Adrenal gland (tissue), 12 donors: ENCODE data around the gene TMEM147. TPM values are rescaled to one million over a fixed set of nuclear protein-coding genes. Genes with fewer than 3 reads are reported as not detected.
A peak's percentile ranks its signal among the peaks of the same experiment; 100 is the strongest.

Experiments used
- DNase-seq, 7 donors: peaks; one replicate each; pipeline ENCODE4 v3.0.0-alpha.2; 2019 to 2020
- H3K27ac ChIP-seq, 5 donors: fragments of 200-600 bp; sonication (generic) in 4 of 5; 1 replicate in 3 of 5; 2 replicates in 2 of 5; pipeline versions ENCODE4 v1.5.1 to v1.8.0; 2016 to 2020; ENCODE audit warnings: mild to moderate bottlenecking in 1 of 5
- H3K27me3 ChIP-seq: fragments of 200-600 bp; 2 replicates; pipeline ENCODE4 v1.8.0; 2021
- H3K36me3 ChIP-seq, 2 donors: fragments of 200-600 bp; replicated peaks in 1 of 2; 1 replicate in 1 of 2; 2 replicates in 1 of 2; pipeline versions ENCODE4 v1.5.1 to v1.8.0; 2018 to 2022
- H3K4me1 ChIP-seq, 2 donors: fragments of 200-600 bp; replicated peaks in 1 of 2; 1 replicate in 1 of 2; 2 replicates in 1 of 2; pipeline versions ENCODE4 v1.5.1 to v1.8.0; 2018 to 2021
- H3K4me3 ChIP-seq, 4 donors: fragments of 200-600 bp; sonication (generic) in 3 of 4; one replicate each; pipeline ENCODE4 v1.5.1; 2016 to 2018
- H3K9me3 ChIP-seq, 3 donors: fragments of 200-600 bp; sonication (generic) in 1 of 3; replicated peaks in 1 of 3; 1 replicate in 2 of 3; 2 replicates in 1 of 3; pipeline versions ENCODE4 v1.5.1 to v1.8.0; 2016 to 2021
- POLR2A ChIP-seq, 2 donors: fragments of 450-650 bp; IDR thresholded peaks; one replicate each; pipeline ENCODE4 v1.6.1; 2017; ENCODE audit warnings: antibody characterized with exemption in 2 of 2, mild to moderate bottlenecking in 2 of 2, moderate library complexity in 1 of 2
- WGBS, 4 donors: extraction: QIAGEN DNeasy Blood & Tissue Kit in 2 of 4; methylation state at CpG; one replicate each; pipeline versions ENCODE4 v1.1.5 to v1.1.7; 2013 to 2017; 5-methylcytosine and 5-hydroxymethylcytosine counted together
- intact Hi-C, 2 donors: fragments of 100-400 bp; cut with DNase I; formaldehyde crosslinking; loops; one replicate each; pipeline versions ENCODE4 v1.14.1 to v1.15.0; 2022 to 2023
- polyA plus RNA-seq, 3 donors: library from polyadenylated mRNA; stranded (reverse); fragments of 200-250 nt in 2 of 3; fragments of 350-450 nt in 1 of 3; fragmentation: Illumina TruSeq in 1 of 3; extraction: RNeasy Lipid Tissue Mini Kit (QIAGEN cat#74804) in 1 of 3; gene quantifications; one replicate each; pipeline ENCODE4 v1.2.3, GENCODE V29; 2013 to 2014
- total RNA-seq, 9 donors: library from RNA; depleted of rRNA in 4 of 9; stranded (reverse); fragments of >200 nt in 4 of 9; fragments of 120-200 nt in 1 of 9; fragmentation: NEBNext Ultra II Directional in 1 of 9; extraction: Animal tissue kit (Norgen Biotek cat#: 25700) in 1 of 9; gene quantifications; one replicate each; pipeline versions ENCODE4 v1.1.0 to v1.2.4, GENCODE V29; 2013 to 2023
- TF ChIP-seq, protein P1 (sequence below), 6 experiments: fragments of 450-650 bp in 4 of 6; fragments of 200-600 bp in 2 of 6; sonication (generic) in 1 of 6; IDR thresholded peaks; 1 replicate in 5 of 6; 2 replicates in 1 of 6; pipeline versions ENCODE4 v1.5.1 to v1.8.0; 2016 to 2021; ENCODE audit warnings: antibody characterized with exemption in 6 of 6, mild to moderate bottlenecking in 2 of 6, moderate library complexity in 1 of 6
- donor health status: healthy with polysubstance abuse.
- donor health status: Bipolar disorder and iron deficiency.
- donor health status: DM: yes; HTN: yes; CAD: no.
- donor health status: DM: no; HTN: no; CAD: no.
- donor health status: DM: no; HTN: no; CAD: no.
- donor health status: DM: yes; HTN: yes; CAD: no.

TMEM147 gene
- total and polyA plus RNA-seq, 12 donors: 86.5 to 261 (median 180) TPM

DNA sequence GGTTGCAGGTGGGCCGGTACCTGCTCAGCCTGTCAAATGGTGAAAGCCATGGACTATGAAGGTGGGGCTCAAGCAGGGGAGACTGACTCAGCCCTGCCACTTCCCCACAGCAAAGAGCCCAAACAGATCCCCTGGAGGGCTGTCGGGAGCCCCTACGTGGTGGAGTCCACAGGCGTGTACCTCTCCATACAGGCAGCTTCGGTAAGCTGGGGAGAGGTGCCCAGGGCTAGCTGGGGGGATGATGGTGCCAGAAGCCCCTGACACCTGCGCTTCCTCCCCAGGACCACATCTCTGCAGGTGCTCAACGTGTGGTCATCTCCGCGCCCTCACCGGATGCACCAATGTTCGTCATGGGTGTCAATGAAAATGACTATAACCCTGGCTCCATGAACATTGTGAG, 3.2 kb upstream of the TMEM147 start:
- Histone ChIP-seq H3K27me3 (no peaks in the 10 kb centered on the region), H3K27ac (no peak overlapping the region), H3K4me1 (peaks cover 11 to 17% of the 10 kb centered on the region in 2 donors), H3K9me3 (no peaks in the 10 kb centered on the region), H3K4me3 (no peak overlapping the region), H3K36me3 (peaks cover 0 to under 1% of the 10 kb centered on the region in 2 donors)
- WGBS, 4 donors: 93 to 97% (median 95%) methylated on average over 8 to 11 of the region's 11 CpGs
- no peak for DNase-seq
- TF ChIP-seq, protein P1, sequence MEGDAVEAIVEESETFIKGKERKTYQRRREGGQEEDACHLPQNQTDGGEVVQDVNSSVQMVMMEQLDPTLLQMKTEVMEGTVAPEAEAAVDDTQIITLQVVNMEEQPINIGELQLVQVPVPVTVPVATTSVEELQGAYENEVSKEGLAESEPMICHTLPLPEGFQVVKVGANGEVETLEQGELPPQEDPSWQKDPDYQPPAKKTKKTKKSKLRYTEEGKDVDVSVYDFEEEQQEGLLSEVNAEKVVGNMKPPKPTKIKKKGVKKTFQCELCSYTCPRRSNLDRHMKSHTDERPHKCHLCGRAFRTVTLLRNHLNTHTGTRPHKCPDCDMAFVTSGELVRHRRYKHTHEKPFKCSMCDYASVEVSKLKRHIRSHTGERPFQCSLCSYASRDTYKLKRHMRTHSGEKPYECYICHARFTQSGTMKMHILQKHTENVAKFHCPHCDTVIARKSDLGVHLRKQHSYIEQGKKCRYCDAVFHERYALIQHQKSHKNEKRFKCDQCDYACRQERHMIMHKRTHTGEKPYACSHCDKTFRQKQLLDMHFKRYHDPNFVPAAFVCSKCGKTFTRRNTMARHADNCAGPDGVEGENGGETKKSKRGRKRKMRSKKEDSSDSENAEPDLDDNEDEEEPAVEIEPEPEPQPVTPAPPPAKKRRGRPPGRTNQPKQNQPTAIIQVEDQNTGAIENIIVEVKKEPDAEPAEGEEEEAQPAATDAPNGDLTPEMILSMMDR (IDR thresholded peaks at IDR 0.05): no peak
- TF ChIP-seq POLR2A (IDR thresholded peaks at IDR 0.05): no peak
- intact Hi-C loops: loop anchor here in 1 of 2 donors (10.0 kb wide), 1 partner anchor 173 kb away; the partner anchor contains the start of gene KMT2B

DNA sequence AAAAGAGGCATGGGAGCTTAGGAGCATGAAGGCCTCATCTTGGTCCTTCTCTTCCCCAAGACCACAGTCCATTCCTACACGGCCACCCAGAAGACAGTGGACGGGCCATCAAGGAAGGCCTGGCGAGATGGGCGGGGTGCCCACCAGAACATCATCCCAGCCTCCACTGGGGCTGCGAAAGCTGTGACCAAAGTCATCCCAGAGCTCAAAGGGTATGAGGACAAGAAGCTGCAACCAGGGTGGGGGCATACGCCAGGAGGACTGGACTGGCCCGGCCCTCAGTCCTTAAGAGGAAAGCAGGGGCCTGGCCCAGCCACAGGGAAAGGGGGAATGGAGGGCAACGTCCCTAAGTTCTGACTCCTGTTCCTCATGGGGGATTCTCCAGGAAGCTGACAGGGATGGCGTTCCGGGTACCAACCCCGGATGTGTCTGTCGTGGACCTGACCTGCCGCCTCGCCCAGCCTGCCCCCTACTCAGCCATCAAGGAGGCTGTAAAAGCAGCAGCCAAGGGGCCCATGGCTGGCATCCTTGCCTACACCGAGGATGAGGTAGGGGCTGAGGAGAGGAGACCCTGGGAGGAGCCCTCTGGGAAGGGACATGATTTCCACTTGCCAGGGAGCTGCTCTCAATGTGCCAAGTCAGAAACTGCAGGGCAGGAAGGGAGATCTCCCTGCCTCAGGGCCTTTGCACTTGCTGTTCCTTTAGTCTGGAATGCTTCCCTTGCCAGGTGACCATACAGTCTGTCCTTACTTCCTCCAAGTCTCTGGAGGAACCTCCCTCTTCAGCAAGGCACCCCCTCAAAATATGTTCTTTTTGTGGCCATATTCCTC, 1.9 kb upstream of the TMEM147 start:
- TF ChIP-seq POLR2A (IDR thresholded peaks at IDR 0.05): no peak
- TF ChIP-seq, protein P1 (IDR thresholded peaks at IDR 0.05): no peak
- intact Hi-C loops: loop anchor here in 1 of 2 donors (10.0 kb wide), 1 partner anchor 171 kb away; the partner anchor contains the start of gene KMT2B
- H3K36me3 ChIP-seq: peaks cover 0 to 9% of the 10 kb centered on the region in 2 donors
- H3K4me1 ChIP-seq: peaks cover 11 to 17% of the 10 kb centered on the region in 2 donors
- H3K4me3 ChIP-seq: no peak overlapping the region
- no peaks in the 10 kb centered on the region for H3K9me3 ChIP-seq
- no peaks in the 10 kb centered on the region for H3K27me3 ChIP-seq
- no peak for DNase-seq
- 96 to 98% (median 97%) methylated on average over 9 to 15 of the region's 15 CpGs for WGBS, 4 donors
- no peak overlapping the region for H3K27ac ChIP-seq

DNA sequence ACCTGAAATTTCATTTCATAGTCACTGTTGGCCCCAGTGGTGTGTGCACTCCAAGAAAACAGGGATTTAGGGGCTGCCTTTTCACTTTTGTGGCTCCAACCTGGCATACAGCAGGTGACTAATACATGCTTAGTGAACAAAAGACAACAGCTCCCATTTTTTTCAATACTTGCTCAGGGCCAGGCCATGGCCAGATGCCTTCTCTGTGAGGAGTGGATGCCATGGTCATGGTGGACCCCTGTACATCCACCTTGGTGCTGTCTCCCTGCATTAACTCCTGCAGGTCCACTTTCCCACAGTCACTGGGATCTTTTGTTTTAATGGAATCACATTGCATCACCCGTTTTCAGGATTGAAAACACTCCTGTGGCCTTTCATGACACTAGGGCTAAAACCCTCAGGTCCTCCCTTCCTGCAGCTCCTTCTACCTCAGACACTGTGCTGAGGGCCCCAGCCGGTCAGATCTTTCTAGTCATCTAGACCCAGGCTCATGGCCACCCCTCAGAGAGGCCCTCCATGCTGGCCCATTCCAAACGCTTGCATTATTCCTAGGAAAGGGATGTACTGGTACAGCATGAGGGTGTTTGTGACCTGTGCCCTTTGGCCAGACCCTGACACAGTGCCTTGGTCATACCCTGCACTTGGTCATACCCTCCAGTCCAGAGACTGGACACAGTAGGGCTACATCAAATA, 1.2 kb upstream of the TMEM147 start:
- intact Hi-C loops: loop anchor here in 1 of 2 donors (10.0 kb wide), 1 partner anchor 171 kb away; the partner anchor contains the start of gene KMT2B
- Histone ChIP-seq H3K4me1 (peaks cover 11 to 17% of the 10 kb centered on the region in 2 donors), H3K9me3 (no peaks in the 10 kb centered on the region), H3K36me3 (peaks cover 0 to 9% of the 10 kb centered on the region in 2 donors), H3K27ac (peak overlapping the region in 1 of 5 donors; percentile 86), H3K27me3 (no peaks in the 10 kb centered on the region), H3K4me3 (peak overlapping the region in 2 of 4 donors; percentile 73 to 86)
- WGBS, 4 donors: 81 to 88% (median 83%) methylated on average over 3 of the region's 3 CpGs
- no peak for TF ChIP-seq POLR2A (IDR thresholded peaks at IDR 0.05)
- TF ChIP-seq, protein P1 (IDR thresholded peaks at IDR 0.05): no peak
- DNase-seq: no peak

DNA sequence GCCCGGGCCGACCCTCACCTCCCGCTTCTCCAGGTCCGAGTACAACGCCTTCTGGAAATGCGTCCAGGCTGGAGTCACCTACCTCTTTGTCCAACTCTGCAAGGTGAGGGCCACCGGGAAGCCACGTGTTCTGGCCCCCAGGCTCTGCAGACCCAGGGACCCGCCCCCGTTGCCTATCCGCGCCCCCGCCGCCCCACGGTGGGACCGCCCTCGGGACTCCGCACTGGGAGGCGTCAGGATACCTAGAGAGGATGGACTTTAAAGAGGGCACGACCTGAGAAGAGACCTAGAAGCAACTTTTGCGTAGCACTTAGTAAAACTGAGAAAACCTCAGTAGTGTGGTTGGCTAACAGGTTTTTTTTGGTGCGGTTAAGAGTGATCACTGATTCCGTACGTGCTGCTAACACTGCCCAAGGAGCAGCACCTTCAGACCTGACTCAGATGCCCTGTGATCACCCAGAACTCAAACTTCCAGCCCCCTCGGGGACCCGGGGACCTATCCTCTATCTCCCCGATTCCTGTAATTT, 492 bp downstream of the TMEM147 start:
- Histone ChIP-seq H3K4me1 (peaks cover 11 to 17% of the 10 kb centered on the region in 2 donors), H3K36me3 (peaks cover 0 to 9% of the 10 kb centered on the region in 2 donors), H3K4me3 (peak overlapping the region; percentile 73 to 88 (median 82)), H3K27ac (peak overlapping the region in 4 of 5 donors; percentile 50 to 86 (median 72)), H3K27me3 (no peaks in the 10 kb centered on the region), H3K9me3 (no peaks in the 10 kb centered on the region)
- DNase-seq: peak in 5 of 7 donors; percentile 37 to 60 (median 49)
- WGBS, 4 donors: 2 to 6% (median 4%) methylated on average over 18 to 27 of the region's 27 CpGs
- TF ChIP-seq POLR2A (IDR thresholded peaks at IDR 0.05): no peak
- TF ChIP-seq, protein P1 (IDR thresholded peaks at IDR 0.05): no peak
- intact Hi-C loops: loop anchor here (5.0 to 10.0 kb wide), 2 partner anchors 51 to 169 kb away; partner anchors contain the start of gene KMT2B (in 1 of the 2)
